Memory B cell (primary cell): Measurements from ENCODE around the gene NBEA.

Experiments used
- ATAC-seq: fragments of 150-1000 bp; cut with Tn5 transposase; 2 replicates; pipeline ENCODE4 v1.10.0; 2021; ENCODE audit warnings: low read depth, mild to moderate bottlenecking, moderate library complexity
- DNase-seq, 2 donors: peaks; one replicate each; pipeline ENCODE4 v3.0.0; 2022; ENCODE audit warnings: low spot score in 2 of 2
- H3K27ac Mint-ChIP-seq: one replicate; pipeline ENCODE4 v1.8.0; 2022; ENCODE audit warnings: mild to moderate bottlenecking, moderate library complexity, mixed read lengths
- H3K27me3 Mint-ChIP-seq: one replicate; pipeline ENCODE4 v1.8.0; 2022; ENCODE audit warnings: mixed read lengths
- H3K36me3 Mint-ChIP-seq: one replicate; pipeline ENCODE4 v1.8.0; 2022; ENCODE audit warnings: mild to moderate bottlenecking, mixed read lengths
- H3K4me1 Mint-ChIP-seq: one replicate; pipeline ENCODE4 v1.8.0; 2022; ENCODE audit warnings: mixed read lengths
- H3K4me3 Mint-ChIP-seq: one replicate; pipeline ENCODE4 v1.8.0; 2022; ENCODE audit warnings: mild to moderate bottlenecking, moderate library complexity, mixed read lengths
- H3K9me3 Mint-ChIP-seq: one replicate; pipeline ENCODE4 v1.8.0; 2022; ENCODE audit warnings: mixed read lengths

Gene NBEA

GRCh38 chr13:35483761-35484160 is 541.7 kb downstream of the NBEA start:
- Mint-ChIP-seq H3K27ac (no peak overlapping the region), H3K4me1 (peaks cover under 1% of the 10 kb centered on the region), H3K36me3 (peaks cover 2% of the 10 kb centered on the region), H3K27me3 (peaks cover 2% of the 10 kb centered on the region), H3K9me3 (no peaks in the 10 kb centered on the region), H3K4me3 (no peak overlapping the region)
- DNase-seq (no peak), ATAC-seq (no peak)

GRCh38 chr13:35484384-35484783 is 542.3 kb downstream of the NBEA start:
- Mint-ChIP-seq H3K27ac (no peak overlapping the region), H3K4me1 (no peaks in the 10 kb centered on the region), H3K27me3 (no peaks in the 10 kb centered on the region), H3K9me3 (no peaks in the 10 kb centered on the region), H3K36me3 (peaks cover 2% of the 10 kb centered on the region), H3K4me3 (no peak overlapping the region)
- DNase-seq (no peak), ATAC-seq (no peak)

- no peak overlapping the region for H3K4me3 Mint-ChIP-seq
- H3K27ac Mint-ChIP-seq, result no peak overlapping the region
- H3K9me3 Mint-ChIP-seq, result no peaks in the 10 kb centered on the region
- no peaks in the 10 kb centered on the region for H3K27me3 Mint-ChIP-seq
- H3K36me3 Mint-ChIP-seq, result peaks cover 2% of the 10 kb centered on the region
- ATAC-seq (no peak), DNase-seq (no peak)
- no peaks in the 10 kb centered on the region for H3K4me1 Mint-ChIP-seq
Observed at GRCh38 chr13:35485424-35485823, 543.4 kb downstream of the NBEA start.

GRCh38 chr13:35489050-35489449 is 547.0 kb downstream of the NBEA start:
- Mint-ChIP-seq H3K4me1 (no peaks in the 10 kb centered on the region), H3K36me3 (peaks cover 2% of the 10 kb centered on the region), H3K27me3 (no peaks in the 10 kb centered on the region), H3K9me3 (no peaks in the 10 kb centered on the region), H3K27ac (no peak overlapping the region), H3K4me3 (no peak overlapping the region)
- ATAC-seq (no peak), DNase-seq (no peak)

- no peaks in the 10 kb centered on the region for H3K4me1 Mint-ChIP-seq
- no peak overlapping the region for H3K27ac Mint-ChIP-seq
- H3K4me3 Mint-ChIP-seq, result no peak overlapping the region
- peaks cover 3% of the 10 kb centered on the region for H3K9me3 Mint-ChIP-seq
- no peak for DNase-seq
- no peak for ATAC-seq
- H3K27me3 Mint-ChIP-seq, result no peaks in the 10 kb centered on the region
- peaks cover 1% of the 10 kb centered on the region for H3K36me3 Mint-ChIP-seq
Observed at GRCh38 chr13:35496006-35496405, 553.9 kb downstream of the NBEA start.

- Mint-ChIP-seq H3K9me3 (peaks cover 3% of the 10 kb centered on the region), H3K4me1 (no peaks in the 10 kb centered on the region), H3K27ac (no peak overlapping the region), H3K4me3 (no peak overlapping the region), H3K27me3 (no peaks in the 10 kb centered on the region), H3K36me3 (peaks cover 1% of the 10 kb centered on the region)
- no peak for DNase-seq
- no peak for ATAC-seq
Observed at GRCh38 chr13:35496761-35497386, 554.8 kb downstream of the NBEA start.

- no peak for ATAC-seq
- Mint-ChIP-seq H3K27ac (no peak overlapping the region), H3K36me3 (peaks cover 1% of the 10 kb centered on the region), H3K4me1 (no peaks in the 10 kb centered on the region), H3K27me3 (no peaks in the 10 kb centered on the region), H3K9me3 (peaks cover 3% of the 10 kb centered on the region), H3K4me3 (no peak overlapping the region)
- no peak for DNase-seq
Observed at GRCh38 chr13:35498231-35498630, 556.2 kb downstream of the NBEA start.

GRCh38 chr13:35499196-35499662 is 557.2 kb downstream of the NBEA start:
- ATAC-seq (no peak), DNase-seq (no peak)
- Mint-ChIP-seq H3K4me3 (no peak overlapping the region), H3K36me3 (peaks cover 1% of the 10 kb centered on the region), H3K27ac (no peak overlapping the region), H3K4me1 (no peaks in the 10 kb centered on the region), H3K27me3 (no peaks in the 10 kb centered on the region), H3K9me3 (peaks cover 3% of the 10 kb centered on the region)

GRCh38 chr13:35499676-35500075 is 557.6 kb downstream of the NBEA start:
- ATAC-seq (no peak), DNase-seq (no peak)
- peaks cover 1% of the 10 kb centered on the region for H3K9me3 Mint-ChIP-seq
- H3K36me3 Mint-ChIP-seq, result peaks cover 1% of the 10 kb centered on the region
- no peak overlapping the region for H3K4me3 Mint-ChIP-seq
- H3K4me1 Mint-ChIP-seq, result no peaks in the 10 kb centered on the region
- H3K27ac Mint-ChIP-seq, result no peak overlapping the region
- no peaks in the 10 kb centered on the region for H3K27me3 Mint-ChIP-seq

GRCh38 chr13:35500144-35500543 is 558.1 kb downstream of the NBEA start:
- H3K4me1 Mint-ChIP-seq, result no peaks in the 10 kb centered on the region
- no peak for DNase-seq

GRCh38 chr13:35501661-35502235 is 559.7 kb downstream of the NBEA start:
- Mint-ChIP-seq H3K27me3 (no peaks in the 10 kb centered on the region), H3K9me3 (no peaks in the 10 kb centered on the region), H3K27ac (no peak overlapping the region), H3K4me1 (no peaks in the 10 kb centered on the region), H3K36me3 (no peaks in the 10 kb centered on the region), H3K4me3 (no peak overlapping the region)
- DNase-seq (no peak), ATAC-seq (no peak)

More at GRCh38 chr13:35500144-35500543, 558.1 kb downstream of the NBEA start:
- Mint-ChIP-seq H3K27ac (no peak overlapping the region), H3K9me3 (no peaks in the 10 kb centered on the region), H3K4me3 (no peak overlapping the region), H3K36me3 (no peaks in the 10 kb centered on the region), H3K27me3 (no peaks in the 10 kb centered on the region)
- no peak for ATAC-seq

- H3K27me3 Mint-ChIP-seq, result no peaks in the 10 kb centered on the region
- ATAC-seq (no peak), DNase-seq (no peak)
- H3K4me1 Mint-ChIP-seq, result no peaks in the 10 kb centered on the region
- no peak overlapping the region for H3K27ac Mint-ChIP-seq
- H3K36me3 Mint-ChIP-seq, result no peaks in the 10 kb centered on the region
- no peaks in the 10 kb centered on the region for H3K9me3 Mint-ChIP-seq
- no peak overlapping the region for H3K4me3 Mint-ChIP-seq
Observed at GRCh38 chr13:35502456-35502855, 560.4 kb downstream of the NBEA start.

- Mint-ChIP-seq H3K36me3 (peaks cover 4% of the 10 kb centered on the region), H3K9me3 (no peaks in the 10 kb centered on the region), H3K4me1 (no peaks in the 10 kb centered on the region), H3K27me3 (no peaks in the 10 kb centered on the region), H3K27ac (no peak overlapping the region), H3K4me3 (no peak overlapping the region)
- DNase-seq, result no peak
- no peak for ATAC-seq
Observed at GRCh38 chr13:35512271-35512920, 570.3 kb downstream of the NBEA start.

- no peak for DNase-seq
- no peaks in the 10 kb centered on the region for H3K27me3 Mint-ChIP-seq
- H3K9me3 Mint-ChIP-seq, result no peaks in the 10 kb centered on the region
- H3K27ac Mint-ChIP-seq, result no peak overlapping the region
- ATAC-seq, result no peak
- H3K4me1 Mint-ChIP-seq, result no peaks in the 10 kb centered on the region
- no peak overlapping the region for H3K4me3 Mint-ChIP-seq
- H3K36me3 Mint-ChIP-seq, result peaks cover 4% of the 10 kb centered on the region
Observed at GRCh38 chr13:35514061-35514477, 572.0 kb downstream of the NBEA start.
